HS-5 (cell line): ENCODE measurements around the gene DPH2.

ENCODE experiments used
- DNase-seq: peaks from one replicate; pipeline ENCODE4 v3.0.0-alpha.2; 2012; ENCODE audit warnings: low read depth

The DPH2 gene

DNA sequence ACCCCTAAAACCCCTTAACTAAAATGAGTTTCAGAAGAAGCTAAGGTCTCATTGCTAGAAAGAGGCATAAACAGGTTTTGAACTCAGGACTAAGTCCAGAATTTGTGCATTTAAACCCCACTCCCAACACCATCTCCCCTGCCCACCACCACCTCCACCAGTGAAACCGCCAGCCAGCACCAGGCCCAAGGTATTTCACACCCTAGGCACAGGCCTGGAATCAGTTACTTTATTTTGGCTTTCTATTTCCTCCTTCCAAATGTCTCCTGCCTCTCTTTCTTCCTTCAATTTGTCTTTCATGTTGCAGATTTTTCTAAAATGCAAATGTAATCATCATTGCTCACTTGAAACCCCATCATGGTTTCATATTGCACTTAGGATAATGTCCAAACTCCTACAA is 24.9 kb upstream of the DPH2 start:
- no peak for DNase-seq

DNA sequence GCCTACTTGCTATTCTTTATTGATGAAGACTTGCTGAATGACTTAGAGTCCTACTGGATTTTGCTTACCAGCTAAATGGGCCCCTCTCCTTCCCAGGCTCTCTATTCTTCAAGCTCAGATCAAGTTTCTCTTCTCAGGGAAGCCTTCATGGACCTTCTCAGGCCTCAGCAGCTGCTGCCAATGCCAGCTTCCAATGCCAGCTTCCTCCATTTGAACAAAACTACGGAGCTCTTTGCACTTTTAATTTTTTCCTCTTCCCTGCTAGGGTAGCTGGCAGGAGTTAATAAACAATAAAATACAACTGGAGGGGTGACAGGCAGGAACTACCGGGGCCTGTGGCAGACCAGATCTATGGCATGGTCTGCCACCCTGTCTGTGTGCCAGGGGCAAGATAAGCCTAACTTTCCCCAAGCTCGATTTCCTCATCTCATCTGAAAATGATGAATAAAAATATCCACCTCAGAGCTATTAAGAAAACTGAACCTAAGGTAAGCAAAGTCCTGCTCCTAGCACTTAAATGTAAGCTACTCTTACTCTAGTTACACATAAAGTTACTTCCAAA is 24.1 kb upstream of the DPH2 start:
- DNase-seq, result no peak

DNA sequence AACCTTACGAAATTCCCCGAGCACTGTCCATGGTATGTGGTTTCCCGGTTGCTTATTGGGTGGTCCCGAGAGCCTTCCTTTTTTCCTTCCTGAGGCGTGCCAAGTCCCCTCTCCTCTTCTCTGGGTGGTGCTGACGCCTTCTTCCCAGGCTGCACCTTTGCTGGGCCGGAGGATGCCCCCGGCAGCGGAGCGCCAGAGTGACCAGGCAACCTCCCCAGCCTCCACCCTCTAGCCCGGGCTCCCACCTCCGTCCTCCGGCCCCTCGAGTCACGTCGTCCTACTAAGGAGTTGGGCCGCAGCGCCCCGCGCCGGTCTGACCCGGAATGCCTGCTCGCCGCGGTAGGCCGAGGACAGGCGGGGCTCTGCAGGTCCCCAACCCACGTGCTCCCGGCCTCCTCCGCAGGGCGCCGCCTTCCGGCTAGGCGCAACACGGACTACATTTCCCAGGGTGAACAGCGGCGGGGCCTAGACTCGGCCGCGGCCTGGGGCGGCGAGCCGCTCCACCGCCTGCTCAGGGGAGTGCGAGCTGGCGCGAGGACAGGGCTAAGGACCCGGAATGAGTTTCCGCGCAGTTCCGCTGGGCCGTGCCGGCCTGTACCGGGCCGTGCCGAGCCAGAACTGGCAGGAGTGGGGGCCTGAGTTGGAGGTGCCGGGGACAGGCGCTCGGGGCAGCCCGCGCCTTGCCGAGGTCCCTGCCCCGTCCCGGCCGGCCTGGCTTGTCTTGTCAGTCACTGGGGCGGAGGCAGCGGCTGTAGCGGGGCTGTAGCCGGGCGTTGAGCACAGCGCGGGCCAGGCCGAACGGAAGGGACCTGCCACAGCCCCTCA is 23.4 kb upstream of the DPH2 start, which contains the start of gene IPO13:
Gene IPO13 (plus strand): TSS at position 715 of the 825 bp plus-strand sequence. CDS start 651 bp downstream, outside the sequence.
- peak; percentile 84 for DNase-seq

DNA sequence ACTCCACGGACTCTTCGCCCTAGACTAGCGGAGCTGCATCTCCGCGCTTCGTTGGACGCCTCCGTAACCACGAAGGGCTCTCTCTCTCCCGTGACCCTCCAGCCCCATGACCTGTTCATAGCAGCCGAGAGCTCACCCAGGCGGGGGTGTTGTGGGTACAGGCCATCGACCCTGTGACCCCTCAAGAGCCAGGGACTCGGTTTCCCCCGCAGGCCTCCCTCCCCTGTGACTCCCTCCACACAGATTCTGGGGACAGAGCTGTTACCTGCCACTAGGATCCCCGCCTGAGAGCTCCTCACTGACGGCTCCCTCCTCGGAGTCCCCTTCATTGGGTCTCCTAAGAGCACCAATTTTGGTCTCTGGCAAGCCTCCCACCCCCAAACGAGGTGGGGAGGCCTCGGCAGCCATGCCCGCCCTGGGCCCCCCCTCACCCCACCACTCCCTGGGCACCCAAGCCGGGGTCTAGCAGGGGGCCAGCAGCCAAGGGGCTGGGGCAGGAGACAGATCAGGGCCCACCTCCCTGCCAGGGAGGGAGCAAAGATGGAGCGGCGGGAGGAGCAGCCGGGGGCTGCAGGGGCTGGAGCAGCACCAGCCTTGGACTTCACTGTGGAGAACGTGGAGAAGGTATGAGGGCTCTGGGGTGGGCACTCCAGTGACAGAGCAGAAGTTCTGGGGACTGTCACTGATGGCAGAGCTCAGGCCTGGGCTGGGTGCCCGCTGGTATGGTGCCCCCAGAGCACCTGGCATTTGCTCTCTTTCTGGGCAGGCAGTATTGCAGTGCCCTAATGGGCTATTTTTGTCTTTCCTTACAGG is 22.5 kb upstream of the DPH2 start:
- no peak for DNase-seq

DNA sequence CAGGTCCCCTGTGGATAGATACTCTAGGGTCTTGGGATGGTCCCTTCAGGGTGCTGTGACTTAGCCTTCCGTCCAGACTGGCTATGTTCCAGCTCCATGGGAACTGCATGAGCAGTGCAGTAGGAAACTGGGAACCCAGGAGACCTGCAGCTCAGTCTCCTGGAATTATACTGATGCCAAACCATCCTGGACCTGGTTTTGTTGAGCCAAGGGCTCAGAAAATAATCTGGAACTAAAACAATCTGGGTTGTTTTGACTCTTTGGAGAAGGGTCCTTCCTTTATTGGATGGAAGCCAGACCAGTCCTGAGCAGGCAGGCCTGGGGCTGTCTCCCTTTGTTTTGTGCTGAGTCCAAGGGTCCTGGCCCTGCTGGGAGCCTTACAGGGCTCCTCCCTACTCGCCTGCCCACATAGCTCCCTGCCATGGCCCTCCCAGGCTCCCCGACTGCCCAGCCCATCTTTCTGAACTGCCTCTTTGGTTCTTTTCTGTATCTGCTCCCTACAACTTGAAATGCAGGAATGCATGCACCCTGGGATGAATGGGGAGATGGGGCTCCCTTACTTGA is 21.9 kb upstream of the DPH2 start:
- no peak for DNase-seq

DNA sequence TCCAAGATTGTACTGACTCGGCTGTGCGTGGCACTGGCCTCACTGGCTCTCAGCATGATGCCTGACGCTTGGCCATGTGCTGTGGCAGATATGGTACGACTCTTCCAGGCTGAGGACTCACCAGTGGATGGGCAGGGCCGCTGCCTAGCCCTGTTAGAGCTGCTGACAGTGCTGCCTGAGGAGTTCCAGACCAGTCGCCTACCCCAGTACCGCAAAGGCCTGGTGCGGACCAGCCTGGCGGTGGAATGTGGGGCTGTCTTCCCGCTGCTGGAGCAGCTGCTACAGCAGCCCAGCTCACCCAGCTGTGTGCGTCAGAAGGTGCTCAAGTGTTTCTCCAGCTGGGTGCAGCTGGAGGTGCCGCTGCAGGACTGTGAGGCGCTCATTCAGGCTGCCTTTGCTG is 20.1 kb upstream of the DPH2 start:
- DNase-seq, result no peak

DNA sequence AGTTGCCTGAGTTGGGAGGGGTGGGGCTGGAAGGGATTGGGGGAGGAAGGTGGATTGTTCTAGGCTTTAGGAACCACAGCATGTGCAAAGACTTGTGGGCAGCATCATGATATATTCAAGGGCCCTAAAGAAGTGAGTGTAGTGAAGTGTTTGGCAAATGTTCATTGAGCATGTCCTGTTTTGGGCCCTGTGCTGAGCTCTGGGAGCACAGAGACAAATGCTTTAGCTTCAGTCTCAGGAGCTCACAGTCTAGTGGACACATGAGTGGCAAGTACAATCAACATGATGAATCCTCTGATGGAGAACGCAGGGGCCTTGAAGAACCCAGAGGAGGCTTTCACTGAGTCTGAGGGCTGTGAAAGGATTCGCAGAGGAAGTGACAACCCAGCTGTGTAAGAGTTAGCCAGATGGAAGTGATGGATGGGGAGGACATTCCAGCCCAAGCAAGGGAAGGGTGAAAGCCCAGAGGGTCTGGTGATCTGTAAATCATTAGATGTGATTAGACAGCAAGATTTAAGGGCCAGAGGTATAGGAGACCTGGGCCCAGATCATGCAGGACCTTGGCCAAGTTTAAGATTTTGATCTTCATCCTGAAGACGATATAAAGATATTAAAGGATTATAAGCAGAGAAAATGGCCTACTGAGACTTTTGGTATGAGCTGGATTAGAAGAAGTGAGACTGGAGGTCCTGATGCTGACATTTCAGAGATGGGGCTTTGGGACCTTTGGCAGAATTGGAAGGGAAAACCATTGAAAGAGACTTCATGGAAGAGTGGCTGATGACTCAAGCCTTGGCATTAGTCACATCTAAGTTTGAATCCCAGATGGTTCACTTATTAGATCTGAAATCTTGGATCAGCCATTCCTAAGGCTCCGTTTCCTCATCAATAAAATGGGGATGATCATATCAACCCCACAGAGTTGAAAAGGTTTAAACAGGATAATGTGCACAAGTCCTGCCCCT is 18.5 kb upstream of the DPH2 start:
- DNase-seq, result no peak

DNA sequence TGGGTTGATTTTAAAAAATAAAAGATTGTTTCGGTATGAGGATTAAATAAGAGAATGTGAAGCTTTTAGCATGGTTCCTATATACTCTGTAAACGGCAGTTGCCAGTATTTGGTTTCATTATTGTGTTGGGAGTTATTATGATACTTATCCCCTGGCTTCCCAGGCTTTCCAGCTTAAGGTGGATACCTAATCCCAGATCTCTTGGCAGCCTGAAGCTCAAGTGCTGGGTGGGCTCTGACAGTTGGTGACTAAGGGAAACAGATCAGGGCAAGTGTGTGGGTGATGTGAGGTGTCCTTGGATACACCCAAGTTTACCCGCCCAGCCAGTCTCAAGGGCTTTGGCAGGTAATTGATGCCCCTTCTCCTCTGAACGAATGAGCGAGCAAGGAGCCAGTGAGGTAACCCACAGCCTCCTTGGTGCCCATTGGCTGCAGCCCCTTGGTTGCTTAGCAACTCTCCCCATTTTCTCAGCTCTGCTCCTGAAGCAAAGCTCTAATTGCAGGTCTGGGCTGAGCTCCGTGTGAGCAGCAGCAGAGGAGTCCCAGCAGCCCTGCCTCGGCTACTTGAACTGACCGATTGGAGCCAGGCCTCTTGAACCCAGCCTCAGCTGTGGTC is 17.0 kb upstream of the DPH2 start:
- DNase-seq, result no peak

DNA sequence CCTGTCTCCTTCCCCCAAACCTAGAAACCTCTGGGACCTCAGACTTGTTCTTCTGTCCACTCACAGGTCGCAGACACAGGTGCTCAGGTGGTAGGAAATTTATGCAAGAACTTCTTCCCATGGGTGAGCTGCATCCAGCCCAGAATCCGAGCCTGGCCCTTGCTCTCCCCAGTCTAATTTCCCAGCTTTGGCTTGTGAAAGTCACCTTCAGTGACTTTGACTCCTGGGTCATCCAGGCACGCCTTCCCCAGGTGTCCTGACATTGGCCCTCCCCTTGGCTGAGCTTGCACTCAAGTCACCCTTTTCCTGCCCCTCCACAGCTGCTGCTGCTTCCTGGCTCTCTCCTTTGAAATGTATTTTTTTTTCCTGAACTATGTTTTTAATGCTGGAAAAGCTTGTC is 16.4 kb upstream of the DPH2 start:
- DNase-seq, result no peak

DNA sequence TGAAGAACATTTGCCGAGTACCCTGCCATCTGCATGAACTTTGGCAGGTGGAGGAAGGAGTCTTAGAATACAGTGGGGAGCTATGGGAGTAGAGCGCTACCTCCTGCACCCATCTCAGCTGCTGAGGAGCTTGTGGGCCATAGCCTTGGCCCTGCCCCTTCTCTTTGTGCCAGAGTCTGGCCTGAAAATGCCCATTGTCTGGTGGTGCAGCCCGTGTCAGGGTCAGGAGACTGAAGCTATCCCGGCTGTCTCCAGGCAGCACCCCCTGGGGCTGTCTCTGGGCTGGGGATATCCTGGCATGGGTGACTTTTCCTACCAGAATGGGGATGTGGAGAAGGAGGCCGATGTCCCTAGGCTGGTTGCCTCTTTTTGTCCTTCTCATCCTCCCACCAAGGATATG is 15.8 kb upstream of the DPH2 start:
- DNase-seq, result no peak

DNA sequence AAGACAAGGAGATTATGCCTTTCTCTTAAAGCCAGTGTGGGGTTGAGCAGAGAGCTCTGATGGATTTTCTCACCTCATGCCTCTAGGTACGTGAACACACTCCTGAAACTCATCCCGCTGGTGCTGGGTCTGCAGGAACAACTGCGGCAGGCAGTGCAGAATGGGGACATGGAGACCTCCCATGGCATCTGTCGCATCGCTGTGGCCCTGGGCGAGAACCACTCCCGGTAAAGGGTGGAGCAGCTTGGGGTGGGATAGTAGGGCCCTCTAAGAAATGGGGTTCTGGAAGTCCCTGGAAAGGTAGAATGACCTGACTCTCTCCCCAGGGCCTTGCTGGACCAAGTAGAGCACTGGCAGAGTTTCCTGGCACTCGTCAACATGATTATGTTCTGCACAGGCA is 13.6 kb upstream of the DPH2 start:
- DNase-seq, result no peak

DNA sequence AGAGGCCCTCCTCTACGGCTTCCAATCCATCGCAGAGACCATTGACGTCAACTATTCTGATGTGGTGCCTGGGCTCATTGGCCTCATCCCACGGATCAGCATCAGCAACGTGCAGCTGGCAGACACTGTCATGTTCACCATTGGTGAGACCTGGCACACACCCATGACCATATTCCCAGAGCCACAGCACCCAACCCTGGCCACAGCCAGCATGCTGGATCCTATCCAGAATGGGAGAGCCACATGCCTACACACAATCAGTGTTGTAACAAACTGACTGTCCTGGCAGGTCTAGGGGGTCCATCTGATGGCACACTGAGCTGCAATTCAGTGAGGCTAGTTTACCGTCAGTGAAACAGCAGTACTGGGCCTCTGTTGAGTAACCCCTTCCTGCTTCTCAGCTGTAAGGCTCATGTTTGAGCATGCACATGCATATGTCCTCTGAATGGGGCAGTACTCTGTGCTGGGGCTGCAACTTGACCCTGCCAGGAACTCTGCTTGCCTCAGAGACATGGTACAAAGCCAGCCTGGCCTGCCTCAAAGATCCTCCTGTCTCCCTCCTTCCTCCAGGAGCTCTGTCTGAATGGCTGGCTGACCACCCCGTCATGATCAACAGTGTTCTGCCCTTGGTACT is 12.3 kb upstream of the DPH2 start:
- no peak for DNase-seq

DNA sequence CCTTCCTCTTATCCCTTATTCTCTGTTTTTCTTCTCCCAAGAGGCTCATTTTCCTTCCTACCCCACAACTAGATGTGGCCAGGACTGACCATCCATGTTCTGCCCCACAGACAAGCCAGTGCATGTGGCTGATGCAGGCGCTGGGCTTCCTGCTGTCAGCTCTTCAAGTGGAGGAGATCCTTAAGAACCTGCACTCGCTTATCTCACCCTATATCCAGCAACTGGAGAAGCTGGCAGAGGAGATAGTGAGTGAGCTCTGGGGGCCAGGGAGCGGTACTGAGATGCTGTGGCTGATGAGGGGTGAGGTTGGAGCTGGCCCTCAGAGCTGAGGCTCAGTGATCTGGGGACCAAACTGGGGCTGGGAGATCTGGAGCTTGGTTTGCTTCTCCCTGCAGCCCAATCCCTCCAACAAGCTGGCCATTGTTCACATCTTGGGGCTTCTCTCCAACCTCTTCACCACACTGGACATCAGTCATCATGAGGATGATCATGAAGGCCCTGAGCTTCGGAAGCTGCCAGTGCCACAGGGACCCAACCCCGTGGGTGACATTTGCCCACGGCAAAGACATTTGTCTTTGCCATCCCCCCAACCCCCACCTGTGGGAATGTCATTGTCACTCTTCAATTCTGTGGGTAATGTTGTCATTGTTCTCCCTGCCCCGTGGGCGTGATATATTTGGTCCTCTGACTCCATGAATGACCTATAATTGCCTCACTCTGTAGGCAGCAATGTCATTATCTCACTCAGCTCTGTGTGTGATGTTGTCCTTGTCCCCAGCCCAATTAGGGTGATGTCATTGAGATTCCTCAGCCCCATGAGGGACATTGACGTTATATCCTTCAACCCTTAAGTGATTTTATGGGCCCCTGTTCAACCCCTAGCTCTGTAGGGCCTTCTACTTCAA is 11.2 kb upstream of the DPH2 start:
- DNase-seq, result no peak

DNA sequence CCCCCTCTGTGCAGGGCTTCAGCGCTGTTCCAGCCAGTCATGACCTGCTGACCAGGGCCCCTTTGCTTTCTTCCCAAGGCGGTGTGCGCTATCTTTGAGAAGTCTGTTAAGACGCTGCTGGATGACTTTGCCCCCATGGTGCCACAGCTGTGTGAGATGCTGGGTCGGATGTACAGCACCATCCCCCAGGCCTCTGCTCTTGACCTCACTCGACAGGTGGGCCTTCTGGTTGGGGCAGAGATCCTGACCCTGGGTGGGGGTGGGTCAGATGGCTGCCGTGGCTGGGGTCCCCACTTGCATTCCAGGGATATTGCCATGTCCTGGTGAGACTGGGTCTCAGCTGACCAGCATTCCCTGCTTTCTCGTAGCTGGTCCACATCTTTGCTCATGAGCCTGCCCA is 9.0 kb upstream of the DPH2 start:
- DNase-seq, result no peak

DNA sequence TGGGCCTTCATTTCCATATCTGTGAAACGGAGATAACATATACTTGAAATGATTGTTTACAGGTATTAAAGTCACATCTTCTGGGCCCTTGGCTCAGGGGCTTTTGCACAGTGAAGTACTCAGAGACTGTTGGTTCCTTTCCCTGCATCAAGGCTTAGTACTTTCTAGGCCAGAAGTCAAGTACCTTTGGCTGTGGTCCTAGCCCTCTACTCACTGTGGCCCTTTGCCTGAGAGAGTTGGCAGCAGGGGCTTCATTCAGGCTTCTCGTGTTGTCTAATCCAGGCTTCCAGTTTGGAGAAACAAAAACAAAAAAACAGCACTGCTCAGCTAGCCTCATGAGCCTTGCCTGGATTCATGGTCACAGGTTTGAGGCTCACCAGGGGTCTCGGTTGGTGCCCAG is 8.1 kb upstream of the DPH2 start:
- no peak for DNase-seq

DNA sequence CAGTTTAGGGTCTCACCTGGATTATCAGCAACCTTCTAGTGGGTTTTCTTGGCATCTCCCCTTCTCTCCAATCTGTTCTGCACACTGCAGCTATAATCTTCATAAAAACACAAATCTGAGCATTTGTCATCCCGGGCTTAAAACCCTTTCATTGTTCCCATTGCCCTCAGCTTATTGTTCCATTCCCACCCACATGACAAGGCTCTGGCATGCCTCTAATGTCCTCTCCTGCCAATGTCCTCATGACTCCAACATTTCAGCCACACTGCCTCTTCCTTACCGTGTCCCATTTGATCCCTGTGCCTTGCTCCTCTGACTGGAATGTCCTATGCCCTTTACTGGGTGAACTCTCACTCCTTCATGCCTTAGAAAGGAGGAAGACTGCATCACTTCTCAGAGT is 7.5 kb upstream of the DPH2 start:
- DNase-seq, result no peak

DNA sequence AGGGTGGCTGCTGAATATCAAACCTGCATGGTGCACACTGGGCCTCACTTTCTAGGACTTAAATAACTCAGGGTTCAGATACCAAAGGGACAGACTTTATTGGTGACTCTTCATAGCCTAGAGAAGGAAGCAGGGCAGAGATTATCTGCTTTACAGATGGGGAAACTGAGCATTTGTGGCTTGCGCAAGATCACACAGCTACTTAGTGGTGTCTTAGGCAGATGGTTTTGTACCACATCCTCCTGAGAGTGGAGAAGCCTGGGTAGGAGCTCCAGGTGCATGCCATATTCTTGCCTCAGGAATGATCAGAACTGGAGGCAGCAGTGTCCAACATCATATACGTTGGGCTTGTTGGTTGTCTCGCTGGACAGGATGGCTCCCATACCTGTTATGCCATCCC is 6.8 kb upstream of the DPH2 start:
- DNase-seq, result no peak

DNA sequence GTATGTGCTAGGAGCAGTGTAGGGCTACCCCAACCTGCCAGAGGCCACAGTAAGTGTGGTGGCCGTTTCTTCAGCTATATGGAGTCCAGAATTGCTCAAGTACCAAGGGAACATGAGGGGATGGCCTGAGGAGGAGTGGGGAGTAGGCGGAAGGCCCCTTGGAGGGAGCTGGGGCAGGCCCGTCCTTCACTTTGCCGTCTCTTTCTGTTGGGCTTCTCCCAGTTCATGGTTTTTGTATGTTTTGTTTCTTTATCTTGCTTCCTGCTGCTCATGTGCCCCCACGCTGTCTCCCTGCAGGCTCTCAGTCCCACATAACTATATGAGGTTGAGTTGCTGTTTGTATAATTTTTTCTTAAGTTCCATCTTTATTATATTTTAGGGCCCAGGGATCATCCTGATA is 5.9 kb upstream of the DPH2 start:
- DNase-seq, result no peak

DNA sequence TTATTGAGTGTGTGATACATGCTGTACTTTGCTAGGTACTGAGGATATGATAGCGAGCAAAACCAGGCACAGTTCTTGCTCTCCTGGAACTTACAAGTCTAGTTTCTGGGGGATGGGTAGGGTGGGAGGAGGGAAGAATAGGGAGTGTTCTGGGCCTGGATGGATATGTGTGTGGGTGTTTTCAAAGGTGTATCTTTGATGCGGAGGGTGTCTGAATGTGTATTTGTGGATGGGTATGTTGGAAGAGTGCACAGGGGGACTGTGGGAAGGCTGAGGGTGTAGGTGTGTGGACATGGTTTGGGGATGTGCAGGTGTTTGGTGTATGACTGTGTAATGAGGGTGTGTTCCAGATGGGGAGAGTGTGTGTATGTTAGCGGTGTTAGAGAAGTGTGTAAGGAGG is 4.5 kb upstream of the DPH2 start:
- no peak for DNase-seq
